Gastrocnemius medialis (tissue), 4 donors: Measurements from ENCODE around the gene RPA3.

Experiments used
- POLR2A ChIP-seq, 2 donors: fragments of 450-650 bp; IDR thresholded peaks; one replicate each; pipeline ENCODE4 v1.6.1; 2017; ENCODE audit warnings: antibody characterized with exemption in 2 of 2, mild to moderate bottlenecking in 2 of 2, moderate library complexity in 2 of 2
- TF ChIP-seq, protein P1 (sequence below), 5 experiments: fragments of 450-650 bp in 3 of 5; fragments of 200-600 bp in 2 of 5; sonication (generic) in 2 of 5; IDR thresholded peaks in 4 of 5; conservative IDR thresholded peaks in 1 of 5; 1 replicate in 4 of 5; 2 replicates in 1 of 5; pipeline ENCODE4 v1.5.1; 2016 to 2019; ENCODE audit warnings: antibody characterized with exemption in 5 of 5, mild to moderate bottlenecking in 3 of 5, moderate library complexity in 3 of 5

DNA sequence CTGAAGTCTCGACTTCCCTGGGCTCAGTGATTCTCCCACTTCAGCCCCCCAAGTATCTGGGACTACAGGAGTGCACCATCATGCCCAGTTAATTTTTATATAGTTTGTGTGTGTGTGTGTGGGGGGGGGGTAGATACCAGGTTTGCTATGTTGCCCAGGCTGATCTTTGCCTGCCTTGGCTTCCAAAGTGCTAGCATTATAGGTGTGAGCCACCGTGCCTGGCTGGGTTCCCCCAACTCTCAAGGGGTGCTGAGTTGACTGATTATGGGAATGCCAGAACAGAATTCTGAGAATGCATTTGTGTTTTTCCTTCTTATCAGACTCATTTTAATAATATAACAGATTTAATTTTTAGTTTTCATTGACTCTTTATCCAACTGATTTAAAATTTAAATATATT, 19.5 kb downstream of the RPA3 start:
- TF ChIP-seq, protein P1, sequence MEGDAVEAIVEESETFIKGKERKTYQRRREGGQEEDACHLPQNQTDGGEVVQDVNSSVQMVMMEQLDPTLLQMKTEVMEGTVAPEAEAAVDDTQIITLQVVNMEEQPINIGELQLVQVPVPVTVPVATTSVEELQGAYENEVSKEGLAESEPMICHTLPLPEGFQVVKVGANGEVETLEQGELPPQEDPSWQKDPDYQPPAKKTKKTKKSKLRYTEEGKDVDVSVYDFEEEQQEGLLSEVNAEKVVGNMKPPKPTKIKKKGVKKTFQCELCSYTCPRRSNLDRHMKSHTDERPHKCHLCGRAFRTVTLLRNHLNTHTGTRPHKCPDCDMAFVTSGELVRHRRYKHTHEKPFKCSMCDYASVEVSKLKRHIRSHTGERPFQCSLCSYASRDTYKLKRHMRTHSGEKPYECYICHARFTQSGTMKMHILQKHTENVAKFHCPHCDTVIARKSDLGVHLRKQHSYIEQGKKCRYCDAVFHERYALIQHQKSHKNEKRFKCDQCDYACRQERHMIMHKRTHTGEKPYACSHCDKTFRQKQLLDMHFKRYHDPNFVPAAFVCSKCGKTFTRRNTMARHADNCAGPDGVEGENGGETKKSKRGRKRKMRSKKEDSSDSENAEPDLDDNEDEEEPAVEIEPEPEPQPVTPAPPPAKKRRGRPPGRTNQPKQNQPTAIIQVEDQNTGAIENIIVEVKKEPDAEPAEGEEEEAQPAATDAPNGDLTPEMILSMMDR (IDR thresholded peaks at IDR 0.05 in 4 of 5, conservative IDR thresholded peaks at IDR 0.05 in 1 of 5): no peak
- no peak for TF ChIP-seq POLR2A (IDR thresholded peaks at IDR 0.05)
